ENCODE data around the gene AP1S1. TPM values are rescaled to one million over a fixed set of nuclear protein-coding genes. Genes with fewer than 3 reads are reported as not detected.

Gene AP1S1
- total and polyA plus RNA-seq, 9 of the 15 experiments (the other 6 are each of a cell fraction or from before 2014, with no cell fraction given), result 4.4 to 149 (median 89.4) TPM

- TF ChIP-seq NR4A1 (CRISPR knock-in tag; IDR thresholded peaks at IDR 0.05) (no peak), NR4A1 (tag; IDR thresholded peaks at IDR 0.05) (no peak), MGA (IDR thresholded peaks at IDR 0.05) (no peak), POLR3G (IDR thresholded peaks at IDR 0.05; ENCODE audit: extremely low read depth, insufficient read length, insufficient replicate concordance) (no peak), MAFG (tag; conservative IDR thresholded peaks at IDR 0.05) (no peak), HSF4 (CRISPR knock-in tag; IDR thresholded peaks at IDR 0.05; ENCODE audit: borderline replicate concordance) (no peak), HDGF (IDR thresholded peaks at IDR 0.05) (no peak), ELK1 (CRISPR knock-in tag; IDR thresholded peaks at IDR 0.05) (no peak), RBM15 (IDR thresholded peaks at IDR 0.05; ENCODE audit: insufficient read depth, low read length) (no peak), ZNF584 (CRISPR knock-in tag; IDR thresholded peaks at IDR 0.05; ENCODE audit: low read depth) (no peak), NUFIP1 (IDR thresholded peaks at IDR 0.05; ENCODE audit: partially characterized antibody) (no peak), PHTF2 (CRISPR knock-in tag; IDR thresholded peaks at IDR 0.05) (no peak), FOXK2 (conservative IDR thresholded peaks at IDR 0.05 in 1 of 2, IDR thresholded peaks at IDR 0.05 in 1 of 2; ENCODE audit: low read depth in 2 of 2) (no peak), THAP7 (CRISPR knock-in tag; IDR thresholded peaks at IDR 0.05) (no peak)
Measured at GRCh38 chr7:101169838-101170551, 15.7 kb downstream of the AP1S1 start (continued).
